Loucy (cell line): ENCODE data around the gene SPRR5.

ENCODE experiments used
- H2AFZ ChIP-seq: fragments of 200-600 bp; sonication (generic); 2 replicates; pipeline ENCODE4 v1.6.0; 2016; ENCODE audit warnings: antibody characterized with exemption, mild to moderate bottlenecking, low read length, moderate library complexity
- H3F3A ChIP-seq: fragments of 200-600 bp; 2 replicates; pipeline ENCODE4 v1.6.0; 2016; ENCODE audit warnings: antibody characterized with exemption, low read depth, mild to moderate bottlenecking
- H3K27me3 ChIP-seq: fragments of 200-600 bp; sonication (generic); 2 replicates; pipeline ENCODE4 v1.6.1; 2014; ENCODE audit warnings: low read length, mild to moderate bottlenecking; ENCODE audit not compliant: insufficient read depth, poor library complexity, severe bottlenecking
- H3K36me3 ChIP-seq: fragments of 200-600 bp; sonication (generic); 2 replicates; pipeline ENCODE4 v1.6.1; 2016; ENCODE audit warnings: low read length; ENCODE audit not compliant: insufficient read depth
- H3K4me1 ChIP-seq: fragments of 200-600 bp; sonication (generic); 2 replicates; pipeline ENCODE4 v1.5.1; 2014; ENCODE audit warnings: low read length, mild to moderate bottlenecking; ENCODE audit not compliant: insufficient read depth, poor library complexity, severe bottlenecking
- H3K4me2 ChIP-seq: fragments of 200-600 bp; sonication (generic); 2 replicates; pipeline ENCODE4 v1.6.0; 2014; ENCODE audit warnings: antibody characterized with exemption, low read length, low read depth, mild to moderate bottlenecking; ENCODE audit not compliant: poor library complexity, severe bottlenecking
- H3K4me3 ChIP-seq: fragments of 200-600 bp; sonication (generic); 2 replicates; pipeline ENCODE4 v1.5.1; 2014; ENCODE audit warnings: low read length, mild to moderate bottlenecking, mixed read lengths; ENCODE audit not compliant: poor library complexity, severe bottlenecking
- H3K79me2 ChIP-seq: fragments of 200-600 bp; sonication (generic); 2 replicates; pipeline ENCODE4 v1.6.1; 2014; ENCODE audit warnings: low read length; ENCODE audit not compliant: insufficient read depth
- H3K9ac ChIP-seq: fragments of 200-600 bp; sonication (generic); 2 replicates; pipeline ENCODE4 v1.6.0; 2014; ENCODE audit warnings: mild to moderate bottlenecking, low read depth, low read length, moderate library complexity; ENCODE audit not compliant: poor library complexity, severe bottlenecking
- H3K9me2 ChIP-seq: fragments of 200-600 bp; sonication (generic); replicated peaks from 2 replicates; pipeline ENCODE4 v1.6.1; 2016; ENCODE audit warnings: low read depth, low read length, mixed read lengths
- H3K9me3 ChIP-seq: fragments of 200-600 bp; sonication (generic); 2 replicates; pipeline ENCODE4 v1.6.1; 2014; ENCODE audit warnings: mild to moderate bottlenecking, antibody characterized with exemption, low read length, low read depth; ENCODE audit not compliant: insufficient read depth
- H4K20me1 ChIP-seq: fragments of 200-600 bp; sonication (generic); 2 replicates; pipeline ENCODE4 v1.6.0; 2014; ENCODE audit warnings: antibody characterized with exemption, low read length, mild to moderate bottlenecking; ENCODE audit not compliant: insufficient read depth, poor library complexity, severe bottlenecking
- EZH2phosphoT487 ChIP-seq: fragments of 200-600 bp; IDR thresholded peaks from 2 replicates; pipeline ENCODE4 v1.6.1; 2018; ENCODE audit warnings: antibody characterized with exemption, mild to moderate bottlenecking, moderate library complexity, borderline replicate concordance
- TF ChIP-seq, protein P1 (sequence below): fragments of 200-600 bp; sonication (generic); conservative IDR thresholded peaks from 2 replicates; pipeline ENCODE4 v1.5.1; 2014; ENCODE audit warnings: mild to moderate bottlenecking, antibody characterized with exemption, low read length

Gene SPRR5

GRCh38 chr1:152953761-152954160 is 6.8 kb downstream of the SPRR5 start:
- Histone ChIP-seq H3K4me1 (no peaks in the 10 kb centered on the region), H3K4me3 (no peak overlapping the region), H2AFZ (no peak overlapping the region), H3F3A (no peaks in the 10 kb centered on the region), H3K9ac (no peak overlapping the region), H3K4me2 (no peak overlapping the region), H3K9me3 (no peaks in the 10 kb centered on the region), H3K9me2 (no peaks in the 10 kb centered on the region), H3K27me3 (no peaks in the 10 kb centered on the region), H3K36me3 (no peaks in the 10 kb centered on the region), H3K79me2 (no peaks in the 10 kb centered on the region), H4K20me1 (no peaks in the 10 kb centered on the region)
- TF ChIP-seq, protein P1, sequence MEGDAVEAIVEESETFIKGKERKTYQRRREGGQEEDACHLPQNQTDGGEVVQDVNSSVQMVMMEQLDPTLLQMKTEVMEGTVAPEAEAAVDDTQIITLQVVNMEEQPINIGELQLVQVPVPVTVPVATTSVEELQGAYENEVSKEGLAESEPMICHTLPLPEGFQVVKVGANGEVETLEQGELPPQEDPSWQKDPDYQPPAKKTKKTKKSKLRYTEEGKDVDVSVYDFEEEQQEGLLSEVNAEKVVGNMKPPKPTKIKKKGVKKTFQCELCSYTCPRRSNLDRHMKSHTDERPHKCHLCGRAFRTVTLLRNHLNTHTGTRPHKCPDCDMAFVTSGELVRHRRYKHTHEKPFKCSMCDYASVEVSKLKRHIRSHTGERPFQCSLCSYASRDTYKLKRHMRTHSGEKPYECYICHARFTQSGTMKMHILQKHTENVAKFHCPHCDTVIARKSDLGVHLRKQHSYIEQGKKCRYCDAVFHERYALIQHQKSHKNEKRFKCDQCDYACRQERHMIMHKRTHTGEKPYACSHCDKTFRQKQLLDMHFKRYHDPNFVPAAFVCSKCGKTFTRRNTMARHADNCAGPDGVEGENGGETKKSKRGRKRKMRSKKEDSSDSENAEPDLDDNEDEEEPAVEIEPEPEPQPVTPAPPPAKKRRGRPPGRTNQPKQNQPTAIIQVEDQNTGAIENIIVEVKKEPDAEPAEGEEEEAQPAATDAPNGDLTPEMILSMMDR = no peak
- TF ChIP-seq EZH2phosphoT487 = no peak

DNA sequence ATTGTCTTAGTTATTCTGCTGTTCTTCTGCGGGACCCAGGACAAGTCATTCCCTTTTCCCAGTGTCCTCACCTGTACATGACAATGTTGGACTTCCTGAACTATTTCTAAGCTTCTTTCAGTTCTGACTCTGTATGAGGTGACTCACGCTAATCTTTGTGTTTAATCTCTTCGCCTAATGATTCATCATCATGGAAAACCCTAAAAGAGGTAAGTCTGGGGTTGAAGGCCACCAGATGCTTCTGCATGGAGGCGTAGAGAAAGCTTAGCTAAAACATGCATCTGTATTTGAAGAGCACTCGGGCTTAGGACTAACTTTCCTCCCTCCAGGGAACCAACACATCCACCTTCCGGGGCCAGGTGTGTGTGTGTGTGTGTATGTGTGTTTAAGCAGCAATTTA is 7.4 kb downstream of the SPRR5 start:
- no peaks in the 10 kb centered on the region for H3K4me1 ChIP-seq
- no peak overlapping the region for H3K4me2 ChIP-seq
- no peak overlapping the region for H2AFZ ChIP-seq
- H3K9me3 ChIP-seq = no peaks in the 10 kb centered on the region
- no peaks in the 10 kb centered on the region for H3F3A ChIP-seq
- H3K4me3 ChIP-seq = no peak overlapping the region
- TF ChIP-seq, protein P1 = no peak
- H4K20me1 ChIP-seq = no peaks in the 10 kb centered on the region
- no peak overlapping the region for H3K9ac ChIP-seq
- no peaks in the 10 kb centered on the region for H3K9me2 ChIP-seq
- no peaks in the 10 kb centered on the region for H3K27me3 ChIP-seq
- no peaks in the 10 kb centered on the region for H3K36me3 ChIP-seq
- no peaks in the 10 kb centered on the region for H3K79me2 ChIP-seq

GRCh38 chr1:152957561-152957960 is 10.6 kb downstream of the SPRR5 start:
- TF ChIP-seq, protein P1 = no peak
- no peaks in the 10 kb centered on the region for H3K4me1 ChIP-seq
- no peak overlapping the region for H2AFZ ChIP-seq
- no peaks in the 10 kb centered on the region for H3K79me2 ChIP-seq
- no peak overlapping the region for H3K4me2 ChIP-seq
- no peaks in the 10 kb centered on the region for H3F3A ChIP-seq
- no peaks in the 10 kb centered on the region for H3K9me2 ChIP-seq
- no peaks in the 10 kb centered on the region for H4K20me1 ChIP-seq
- no peaks in the 10 kb centered on the region for H3K36me3 ChIP-seq
- no peak overlapping the region for H3K9ac ChIP-seq
- H3K4me3 ChIP-seq = no peak overlapping the region
- H3K27me3 ChIP-seq = no peaks in the 10 kb centered on the region
- H3K9me3 ChIP-seq = no peaks in the 10 kb centered on the region
